ENCODE data around the gene B3GNT9.
A peak's percentile ranks its signal among the peaks of the same experiment; 100 is the strongest.

The B3GNT9 gene

GRCh38 chr16:67184453-67184994, 33.7 kb upstream of the B3GNT9 start:
- Histone ChIP-seq H3K9me2 (replicated peaks; ENCODE audit: insufficient read depth, low read length) (no peaks in the 10 kb centered on the region), H3K27ac (ENCODE audit: low read length) (peak overlapping the region; percentile 78; the same call in 1 of the 2 replicates), H3K4me2 (ENCODE audit: low read depth, low read length) (peak overlapping the region; percentile 87), H2AFZ (ENCODE audit: low read length) (peak overlapping the region; percentile 74), H3K9ac (ENCODE audit: low read length) (peak overlapping the region; percentile 87; the same call in 1 of the 2 replicates), H3F3A (ENCODE audit: insufficient read depth, low read length) (peaks cover 9% of the 10 kb centered on the region; the same call in 1 of the 2 replicates), H3K27me3 (replicated peaks; ENCODE audit: insufficient read depth, low read length) (peaks cover 13% of the 10 kb centered on the region), H3K79me2 (ENCODE audit: low read length) (peaks cover 17% of the 10 kb centered on the region), H3K36me3 (replicated peaks; ENCODE audit: insufficient read depth, low read length) (no peaks in the 10 kb centered on the region), H3K4me3 (ENCODE audit: low read length) (peak overlapping the region; percentile 83), H3K4me1 (ENCODE audit: low read length) (peaks cover 16% of the 10 kb centered on the region), H4K20me1 (ENCODE audit: insufficient read depth, low read length) (no peaks in the 10 kb centered on the region), H3K9me3 (replicated peaks; ENCODE audit: insufficient read depth, low read length) (no peaks in the 10 kb centered on the region)
- TF ChIP-seq EZH2phosphoT487 (IDR thresholded peaks at IDR 0.05; ENCODE audit: low read length) = no peak
- TF ChIP-seq EZH2 (optimal IDR thresholded peaks at IDR 0.05; ENCODE audit: low read depth, low read length) = no peak
- no peak for TF ChIP-seq CTCF (IDR thresholded peaks at IDR 0.05; ENCODE audit: low read length)
- peak; percentile 36 for DNase-seq

GRCh38 chr16:67183627-67184452, 33.0 kb upstream of the B3GNT9 start, which contains the start of gene MATCAP1:
MATCAP1 (minus strand) TSS chr16:67183963; CDS start chr16:67180610, 3,353 bp downstream.
- peak within 1 kb of the TSS; percentile 83 for H3K4me3 ChIP-seq (ENCODE audit: low read length)
- no peaks in the 10 kb centered on the region for H3K9me2 ChIP-seq (replicated peaks; ENCODE audit: insufficient read depth, low read length)
- H3F3A ChIP-seq (ENCODE audit: insufficient read depth, low read length) = peaks cover 9% of the 10 kb centered on the region; the same call in 1 of the 2 replicates
- no peaks in the 10 kb centered on the region for H3K9me3 ChIP-seq (replicated peaks; ENCODE audit: insufficient read depth, low read length)
- peak within 1 kb of the TSS; percentile 78; the same call in 1 of the 2 replicates for H3K27ac ChIP-seq (ENCODE audit: low read length)
- peak within 1 kb of the TSS; percentile 79 for H2AFZ ChIP-seq (ENCODE audit: low read length)
- H3K79me2 ChIP-seq (ENCODE audit: low read length) = peaks cover 17% of the 10 kb centered on the region
- peak within 1 kb of the TSS; percentile 87 for H3K4me2 ChIP-seq (ENCODE audit: low read depth, low read length)
- peaks cover 13% of the 10 kb centered on the region for H3K27me3 ChIP-seq (replicated peaks; ENCODE audit: insufficient read depth, low read length)
- H3K36me3 ChIP-seq (replicated peaks; ENCODE audit: insufficient read depth, low read length) = no peaks in the 10 kb centered on the region
- peak; percentile 97 for DNase-seq
- TF ChIP-seq EZH2 (optimal IDR thresholded peaks at IDR 0.05; ENCODE audit: low read depth, low read length) (no peak), CTCF (IDR thresholded peaks at IDR 0.05; ENCODE audit: low read length) (no peak), EZH2phosphoT487 (IDR thresholded peaks at IDR 0.05; ENCODE audit: low read length) (no peak)
- H3K9ac ChIP-seq (ENCODE audit: low read length) = peak within 1 kb of the TSS; percentile 87
- peaks cover 19% of the 10 kb centered on the region for H3K4me1 ChIP-seq (ENCODE audit: low read length)
- H4K20me1 ChIP-seq (ENCODE audit: insufficient read depth, low read length) = no peaks in the 10 kb centered on the region

GRCh38 chr16:67183284-67183626, 32.5 kb upstream of the B3GNT9 start:
- no peak for TF ChIP-seq EZH2phosphoT487 (IDR thresholded peaks at IDR 0.05; ENCODE audit: low read length)
- no peak for TF ChIP-seq EZH2 (optimal IDR thresholded peaks at IDR 0.05; ENCODE audit: low read depth, low read length)
- TF ChIP-seq CTCF (IDR thresholded peaks at IDR 0.05; ENCODE audit: low read length) = no peak
- H3K9ac ChIP-seq (ENCODE audit: low read length) = peak overlapping the region; percentile 87
- peaks cover 9% of the 10 kb centered on the region; the same call in 1 of the 2 replicates for H3F3A ChIP-seq (ENCODE audit: insufficient read depth, low read length)
- peaks cover 17% of the 10 kb centered on the region for H3K79me2 ChIP-seq (ENCODE audit: low read length)
- peak overlapping the region; percentile 80 for H3K4me2 ChIP-seq (ENCODE audit: low read depth, low read length)
- peak overlapping the region; percentile 83 for H3K4me3 ChIP-seq (ENCODE audit: low read length)
- H3K36me3 ChIP-seq (replicated peaks; ENCODE audit: insufficient read depth, low read length) = no peaks in the 10 kb centered on the region
- peaks cover 21% of the 10 kb centered on the region for H3K4me1 ChIP-seq (ENCODE audit: low read length)
- no peaks in the 10 kb centered on the region for H3K9me3 ChIP-seq (replicated peaks; ENCODE audit: insufficient read depth, low read length)
- peaks cover 13% of the 10 kb centered on the region for H3K27me3 ChIP-seq (replicated peaks; ENCODE audit: insufficient read depth, low read length)
- peak overlapping the region; percentile 79 for H2AFZ ChIP-seq (ENCODE audit: low read length)
- no peaks in the 10 kb centered on the region for H3K9me2 ChIP-seq (replicated peaks; ENCODE audit: insufficient read depth, low read length)
- DNase-seq = no peak
- no peaks in the 10 kb centered on the region for H4K20me1 ChIP-seq (ENCODE audit: insufficient read depth, low read length)
- peak overlapping the region; percentile 78; the same call in 1 of the 2 replicates for H3K27ac ChIP-seq (ENCODE audit: low read length)
